H1 (cell line): ENCODE data around the gene APC2. TPM values are rescaled to one million over a fixed set of nuclear protein-coding genes. Genes with fewer than 3 reads are reported as not detected.
A peak's percentile ranks its signal among the peaks of the same experiment; 100 is the strongest.

Source experiments
- CTCF ChIA-PET: fragments of 300-600 bp; sonication (Branson Sonifier 250); formaldehyde crosslinking; loops from one replicate; lab custom pipeline; 2021; ENCODE audit not compliant: partially characterized antibody; lab: Charles Lee
- POLR2A ChIA-PET: fragments of 300-600 bp; sonication (Branson Sonifier 250); formaldehyde crosslinking; loops from one replicate; lab custom pipeline; 2021; ENCODE audit warnings: inconsistent platforms; ENCODE audit not compliant: partially characterized antibody; lab: Charles Lee
- DNase-seq, 2 experiments: peaks; one replicate each; pipeline versions ENCODE4 v3.0.0 to v3.0.0-alpha.2; 2010 to 2022; ENCODE audit warnings: low spot score in 2 of 2, low read depth in 1 of 2, mixed read lengths in 1 of 2
- FAIRE-seq: peaks from 2 replicates; lab custom pipeline; 2011; peaks lifted over from hg19 to GRCh38; lab: Jason Lieb, UNC
- H2AFZ ChIP-seq: 2 replicates; pipeline ENCODE4 v1.8.1; 2012; ENCODE audit warnings: low read length, inconsistent platforms
- H2AK5ac ChIP-seq: 2 replicates; pipeline ENCODE4 v1.6.1; 2013; ENCODE audit warnings: low read depth, low read length
- H2BK120ac ChIP-seq: replicated peaks from 2 replicates; pipeline ENCODE3; 2013; ENCODE audit warnings: low read depth, low read length, inconsistent platforms
- H2BK12ac ChIP-seq: 2 replicates; pipeline ENCODE4 v1.6.1; 2013; ENCODE audit warnings: low read depth, low read length
- H2BK15ac ChIP-seq: 2 replicates; pipeline ENCODE4 v1.6.1; 2013; ENCODE audit warnings: low read length
- H2BK20ac ChIP-seq: 2 replicates; pipeline ENCODE4 v1.6.1; 2013; ENCODE audit warnings: low read length
- H2BK5ac ChIP-seq: 2 replicates; pipeline ENCODE4 v1.6.1; 2013; ENCODE audit warnings: low read depth, low read length
- H3K14ac ChIP-seq: 2 replicates; pipeline ENCODE4 v1.6.1; 2013; ENCODE audit warnings: inconsistent platforms; ENCODE audit not compliant: insufficient read length
- H3K18ac ChIP-seq: 2 replicates; pipeline ENCODE4 v1.6.1; 2013; ENCODE audit warnings: low read length; ENCODE audit errors: extremely low read depth
- H3K23ac ChIP-seq: 2 replicates; pipeline ENCODE4 v1.6.1; 2013; ENCODE audit warnings: inconsistent platforms; ENCODE audit not compliant: insufficient read length
- H3K23me2 ChIP-seq: 2 replicates; pipeline ENCODE4 v1.6.1; 2013; ENCODE audit warnings: low read depth, low read length
- H3K27ac ChIP-seq: 2 replicates; pipeline ENCODE4 v1.6.1; 2011; ENCODE audit warnings: low read depth, low read length, inconsistent platforms
- H3K27me3 ChIP-seq, 4 experiments: replicated peaks in 1 of 4; 1 replicate in 1 of 4; 2 replicates in 3 of 4; pipeline versions ENCODE4 v1.6.1 to v1.8.1; 2011 to 2013; ENCODE audit warnings: low read length in 3 of 4, mild to moderate bottlenecking in 3 of 4, inconsistent platforms in 2 of 4, mixed read lengths in 2 of 4, moderate library complexity in 1 of 4; ENCODE audit not compliant: control insufficient read depth in 3 of 4, insufficient read depth in 3 of 4; ENCODE audit errors: extremely low read depth in 1 of 4
- H3K36me3 ChIP-seq, 4 experiments: 2 replicates each; pipeline versions ENCODE4 v1.6.1 to v1.8.1; 2011 to 2013; ENCODE audit warnings: mild to moderate bottlenecking in 4 of 4, low read length in 3 of 4, moderate library complexity in 2 of 4, control low read depth in 1 of 4, inconsistent platforms in 1 of 4; ENCODE audit not compliant: insufficient read depth in 4 of 4, control insufficient read depth in 2 of 4
- H3K4ac ChIP-seq: replicated peaks from 2 replicates; pipeline ENCODE3; 2013; ENCODE audit warnings: low read length, low read depth, mixed read lengths, inconsistent platforms; ENCODE audit not compliant: insufficient read length
- H3K4me1 ChIP-seq, 4 experiments: replicated peaks in 1 of 4; 1 replicate in 1 of 4; 2 replicates in 3 of 4; pipeline versions ENCODE4 v1.6.1 to v1.8.1; 2011 to 2013; ENCODE audit warnings: low read length in 3 of 4, inconsistent platforms in 2 of 4, mixed read lengths in 1 of 4; ENCODE audit not compliant: insufficient read depth in 4 of 4, control insufficient read depth in 3 of 4
- H3K4me2 ChIP-seq, 2 experiments: 2 replicates each; pipeline versions ENCODE4 v1.6.1 to v1.8.1; 2011 to 2013; ENCODE audit warnings: low read depth in 2 of 2, low read length in 2 of 2, control low read depth in 1 of 2, inconsistent platforms in 1 of 2, mild to moderate bottlenecking in 1 of 2; ENCODE audit not compliant: insufficient read depth in 1 of 2
- H3K4me3 ChIP-seq, 4 experiments: fragments of 200-600, 300-600 bp in 1 of 4; sonication (generic), shearing (Covaris generic), sonication (Bioruptor Twin) in 1 of 4; 2 replicates each; pipeline versions ENCODE4 v1.5.1 to v1.8.1; 2011 to 2016; ENCODE audit warnings: low read length in 4 of 4, low read depth in 3 of 4, control low read depth in 2 of 4, inconsistent platforms in 2 of 4, mild to moderate bottlenecking in 2 of 4, mixed read lengths in 1 of 4, moderate library complexity in 1 of 4; ENCODE audit not compliant: insufficient read depth in 2 of 4; ENCODE audit errors: extremely low read depth in 1 of 4
- H3K56ac ChIP-seq: replicated peaks from 2 replicates; pipeline ENCODE3; 2013; ENCODE audit warnings: low read depth, mild to moderate bottlenecking, mixed read lengths, low read length, inconsistent platforms; ENCODE audit not compliant: insufficient read length
- H3K79me1 ChIP-seq: 2 replicates; pipeline ENCODE4 v1.6.1; 2013; ENCODE audit warnings: low read depth, low read length, control low read depth
- H3K79me2 ChIP-seq, 2 experiments: 2 replicates each; pipeline versions ENCODE4 v1.6.1 to v1.8.1; 2012 to 2013; ENCODE audit warnings: low read length in 2 of 2, mild to moderate bottlenecking in 2 of 2, inconsistent platforms in 1 of 2; ENCODE audit not compliant: insufficient read depth in 2 of 2, control insufficient read depth in 1 of 2
- H3K9ac ChIP-seq, 4 experiments: replicated peaks in 1 of 4; 1 replicate in 1 of 4; 2 replicates in 3 of 4; pipeline versions ENCODE4 v1.6.1 to v1.8.1; 2011 to 2013; ENCODE audit warnings: low read depth in 3 of 4, low read length in 3 of 4, control low read depth in 2 of 4, mild to moderate bottlenecking in 2 of 4, moderate library complexity in 2 of 4, inconsistent platforms in 1 of 4; ENCODE audit errors: extremely low read depth in 1 of 4
- H3K9me3 ChIP-seq, 2 experiments: 2 replicates each; pipeline versions ENCODE4 v1.6.1 to v1.8.1; 2012 to 2013; ENCODE audit warnings: mild to moderate bottlenecking in 2 of 2, moderate library complexity in 2 of 2, control low read depth in 1 of 2, inconsistent platforms in 1 of 2, low read depth in 1 of 2, low read length in 1 of 2, mixed read lengths in 1 of 2; ENCODE audit not compliant: insufficient read depth in 2 of 2
- H4K20me1 ChIP-seq, 2 experiments: replicated peaks in 1 of 2; 2 replicates each; pipeline versions ENCODE3 to v1.8.1; 2011 to 2013; ENCODE audit warnings: inconsistent platforms in 2 of 2, low read length in 2 of 2, mild to moderate bottlenecking in 1 of 2; ENCODE audit not compliant: insufficient read depth in 2 of 2, control insufficient read depth in 1 of 2
- H4K5ac ChIP-seq: 2 replicates; pipeline ENCODE4 v1.6.1; 2013; ENCODE audit warnings: low read length, low read depth, mixed read lengths, inconsistent platforms; ENCODE audit not compliant: insufficient read length
- H4K8ac ChIP-seq: 2 replicates; pipeline ENCODE4 v1.8.0; 2013; ENCODE audit warnings: mild to moderate bottlenecking, moderate library complexity, low read length, inconsistent platforms; ENCODE audit not compliant: insufficient read depth; ENCODE audit errors: extremely low read depth
- H4K91ac ChIP-seq: replicated peaks from 2 replicates; pipeline ENCODE3; 2013; ENCODE audit warnings: low read length, mixed read lengths, inconsistent platforms; ENCODE audit not compliant: insufficient read length
- JUN ChIP-seq: IDR thresholded peaks from 2 replicates; pipeline ENCODE4 v1.6.1; 2011; ENCODE audit warnings: low read depth, mild to moderate bottlenecking, improper control_type of control experiment, low read length
- SRF ChIP-seq: IDR thresholded peaks from 2 replicates; pipeline ENCODE4 v1.6.1; 2011; ENCODE audit warnings: mild to moderate bottlenecking, low read depth, low read length, moderate library complexity
- SUZ12 ChIP-seq: fragments of 200-600 bp; sonication (generic); IDR thresholded peaks from 2 replicates; pipeline ENCODE4 v1.6.1; 2012; ENCODE audit warnings: mild to moderate bottlenecking, inconsistent platforms, low read length, moderate library complexity, mixed read lengths
- ZNF274 ChIP-seq: IDR thresholded peaks from 2 replicates; pipeline ENCODE4 v1.7.0; 2012; ENCODE audit warnings: low read length, borderline replicate concordance; ENCODE audit errors: extremely low read depth
- WGBS, 2 experiments: shearing (Covaris generic) in 1 of 2; methylation state at CpG; one replicate each; pipeline versions ENCODE4 v1.1.6 to v1.1.7; 2013 to 2015; ENCODE audit warnings: low lambda C conversion rate in 2 of 2, mixed read lengths in 2 of 2, inconsistent platforms in 1 of 2, low coverage in 1 of 2, missing lambda C conversion rate in 1 of 2; ENCODE audit not compliant: insufficient replicate concordance in 2 of 2, insufficient coverage in 1 of 2, insufficient read length in 1 of 2; ENCODE audit errors: extremely low coverage in 1 of 2, missing lambda C conversion rate in 1 of 2; 5-methylcytosine and 5-hydroxymethylcytosine counted together
- polyA plus RNA-seq, 7 experiments: library from polyadenylated mRNA; depleted of rRNA in 3 of 7; stranded (reverse) in 5 of 7; unstranded in 2 of 7; fragments of >200 nt in 5 of 7; fragments of 200-250 nt in 2 of 7; gene quantifications; 1 replicate in 5 of 7; 2 replicates in 1 of 7; 4 replicates in 1 of 7; pipeline versions ENCODE4 v1.2.1 to v1.2.3, GENCODE V29; 2011 to 2013; ENCODE audit warnings: missing spikeins in 2 of 7, mixed read lengths in 2 of 7
- total RNA-seq: library from RNA; stranded (reverse); fragmentation: NEBNext Ultra II Directional; extraction: Animal tissue kit (Norgen Biotek cat#: 25700); gene quantifications from 2 replicates; pipeline ENCODE4 v1.2.1, GENCODE V29; 2021
- TF ChIP-seq, protein P1 (sequence below): IDR thresholded peaks from 2 replicates; pipeline ENCODE4 v1.6.1; 2012; ENCODE audit warnings: inconsistent platforms

APC2 gene
- total and polyA plus RNA-seq, 2 of the 8 experiments (the other 6 are each of a cell fraction or from before 2014, with no cell fraction given), result 1.3 to 4.1 TPM

DNA sequence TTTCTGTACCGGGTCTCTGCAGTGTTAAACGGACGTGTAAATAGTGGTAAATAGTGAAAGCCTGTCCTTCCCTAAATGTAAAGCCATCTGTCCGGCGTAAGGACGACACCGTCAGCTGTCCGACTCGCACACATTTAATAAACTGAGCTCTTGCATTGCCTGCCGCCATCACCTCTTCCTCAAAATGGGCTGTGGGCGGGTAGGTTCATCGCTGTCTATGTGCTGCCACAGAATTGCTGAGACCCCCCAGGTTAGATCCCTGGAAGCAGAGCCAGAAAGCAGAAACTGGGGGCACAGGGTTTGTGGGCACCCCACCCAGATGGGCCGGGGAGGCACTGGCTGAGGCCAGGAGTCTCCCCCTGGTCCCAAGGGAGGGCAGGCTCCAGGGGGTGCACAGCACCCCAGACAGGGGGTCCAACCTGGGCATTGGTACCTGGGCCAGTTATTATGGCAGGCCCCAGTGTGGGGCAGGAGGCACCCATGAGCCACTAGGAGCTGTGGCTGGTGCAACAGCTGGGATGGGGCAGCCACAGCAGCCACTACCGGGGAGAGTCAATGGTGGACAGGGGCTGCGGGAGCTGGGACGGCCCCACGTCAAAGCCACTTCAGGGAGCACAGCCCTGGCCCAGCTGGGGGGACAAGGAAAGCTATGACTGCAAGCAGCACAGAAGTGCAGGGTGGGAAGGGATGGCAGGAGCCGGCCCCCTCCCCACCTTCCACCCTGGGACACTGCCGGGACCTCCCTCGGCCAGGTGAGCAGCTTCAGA, 23.3 kb downstream of the APC2 start:
- WGBS, 2 experiments, result 95% methylated on average over 19 of the region's 20 CpGs; no CpG with 5 or more reads in 1 of the 2 experiments
- H4K20me1 ChIP-seq, result peaks cover 20 to 51% of the 10 kb centered on the region in 2 experiments

More for the DNA sequence above, 23.3 kb downstream of the APC2 start:
- Histone ChIP-seq H2AFZ (no peak overlapping the region), H4K8ac (no peak overlapping the region; the same call in 1 of the 2 replicates), H3K4me1 (peaks cover 0 to 24% (median 13%) of the 10 kb centered on the region in 4 experiments; a peak in 5 of 7 replicates), H3K9me3 (no peaks in the 10 kb centered on the region), H2BK12ac (no peak overlapping the region), H2AK5ac (no peak overlapping the region), H4K91ac (no peak overlapping the region), H2BK120ac (no peak overlapping the region), H3K4me3 (no peak overlapping the region), H3K23ac (no peak overlapping the region), H3K56ac (no peak overlapping the region), H4K5ac (no peak overlapping the region), H3K36me3 (peaks cover 0 to 16% (median 3%) of the 10 kb centered on the region in 4 experiments; a peak in 3 of 8 replicates), H3K23me2 (peaks cover 13% of the 10 kb centered on the region), H2BK5ac (no peak overlapping the region), H2BK15ac (no peak overlapping the region), H3K18ac (no peak overlapping the region), H3K79me1 (peaks cover 2% of the 10 kb centered on the region; the same call in 1 of the 2 replicates), H3K27me3 (peaks cover 31 to 51% (median 48%) of the 10 kb centered on the region in 4 experiments), H3K27ac (no peak overlapping the region), H3K4me2 (peak overlapping the region in 1 of 2 experiments; percentile 86; a peak in 1 of 4 replicates), H3K4ac (no peak overlapping the region), H3K14ac (no peak overlapping the region), H3K79me2 (peaks cover 0 to 4% of the 10 kb centered on the region in 2 experiments; a peak in 1 of 4 replicates), H2BK20ac (no peak overlapping the region), H3K9ac (no peak overlapping the region)
- ChIA-PET POLR2A (interaction anchor here (0.7 to 4.5 kb wide), 12 partner anchors 7 to 200 kb away, joined by 3 to 27 read pairs (median 4); partner anchors contain the start of gene REEP6), CTCF (interaction anchor here (0.6 to 2.4 kb wide), 8 partner anchors 8 to 248 kb away, joined by 3 to 10 read pairs (median 6); no protein-coding TSS in a partner anchor)
- FAIRE-seq (no peak), DNase-seq (no peak)
- TF ChIP-seq JUN (no peak), ZNF274 (no peak), SRF (no peak), SUZ12 (no peak)
- TF ChIP-seq, protein P1, sequence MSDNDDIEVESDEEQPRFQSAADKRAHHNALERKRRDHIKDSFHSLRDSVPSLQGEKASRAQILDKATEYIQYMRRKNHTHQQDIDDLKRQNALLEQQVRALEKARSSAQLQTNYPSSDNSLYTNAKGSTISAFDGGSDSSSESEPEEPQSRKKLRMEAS, result no peak
